HFFc6 (cell line): Measurements from ENCODE around the gene MLLT3. TPM values are rescaled to one million over a fixed set of nuclear protein-coding genes. Genes with fewer than 3 reads are reported as not detected.
A peak's percentile ranks its signal among the peaks of the same experiment; 100 is the strongest.

ENCODE experiments used
- DNase-seq: peaks from one replicate; pipeline ENCODE4 v3.0.0-alpha.2; 2018
- H3K27ac Mint-ChIP-seq: 2 replicates; pipeline ENCODE4 v1.8.0; 2020; ENCODE audit warnings: mild to moderate bottlenecking, mixed read lengths
- H3K27me3 Mint-ChIP-seq: 2 replicates; pipeline ENCODE4 v1.8.0; 2021; ENCODE audit warnings: mild to moderate bottlenecking, moderate library complexity, mixed read lengths; ENCODE audit not compliant: insufficient read depth
- H3K36me3 Mint-ChIP-seq: 2 replicates; pipeline ENCODE4 v1.8.0; 2021; ENCODE audit warnings: low read depth, mixed read lengths
- H3K4me1 Mint-ChIP-seq: 2 replicates; pipeline ENCODE4 v1.8.0; 2020; ENCODE audit warnings: low read depth, mixed read lengths
- H3K4me3 Mint-ChIP-seq: 2 replicates; pipeline ENCODE4 v1.8.0; 2020; ENCODE audit warnings: mild to moderate bottlenecking, moderate library complexity, mixed read lengths
- H3K9me3 Mint-ChIP-seq: 2 replicates; pipeline ENCODE4 v1.8.0; 2020; ENCODE audit warnings: mild to moderate bottlenecking, mixed read lengths
- CTCF ChIP-seq: fragments of 200-600 bp; sonication (generic); IDR thresholded peaks from 2 replicates; pipeline ENCODE4 v1.5.0; 2021; ENCODE audit warnings: antibody characterized with exemption, mild to moderate bottlenecking
- total RNA-seq, 6 experiments: library from RNA; stranded (reverse); fragmentation: NEBNext Ultra II Directional; extraction: Animal tissue kit (Norgen Biotek cat#: 25700); gene quantifications; 2 replicates in 1 of 6; 3 replicates in 5 of 6; pipeline ENCODE4 v1.2.3, GENCODE V29; 2021

Gene MLLT3
- total RNA-seq, 6 experiments from 2014 or later = 23.1 to 27.5 (median 24.7) TPM

GRCh38 chr9:20642045-20642444 lies 19.7 kb upstream of the MLLT3 start:
- Mint-ChIP-seq H3K36me3 (no peaks in the 10 kb centered on the region), H3K27me3 (peaks cover 4% of the 10 kb centered on the region), H3K9me3 (no peaks in the 10 kb centered on the region), H3K4me3 (no peak overlapping the region), H3K4me1 (peaks cover 13% of the 10 kb centered on the region), H3K27ac (no peak overlapping the region)
- no peak for DNase-seq
- TF ChIP-seq CTCF = no peak

DNA sequence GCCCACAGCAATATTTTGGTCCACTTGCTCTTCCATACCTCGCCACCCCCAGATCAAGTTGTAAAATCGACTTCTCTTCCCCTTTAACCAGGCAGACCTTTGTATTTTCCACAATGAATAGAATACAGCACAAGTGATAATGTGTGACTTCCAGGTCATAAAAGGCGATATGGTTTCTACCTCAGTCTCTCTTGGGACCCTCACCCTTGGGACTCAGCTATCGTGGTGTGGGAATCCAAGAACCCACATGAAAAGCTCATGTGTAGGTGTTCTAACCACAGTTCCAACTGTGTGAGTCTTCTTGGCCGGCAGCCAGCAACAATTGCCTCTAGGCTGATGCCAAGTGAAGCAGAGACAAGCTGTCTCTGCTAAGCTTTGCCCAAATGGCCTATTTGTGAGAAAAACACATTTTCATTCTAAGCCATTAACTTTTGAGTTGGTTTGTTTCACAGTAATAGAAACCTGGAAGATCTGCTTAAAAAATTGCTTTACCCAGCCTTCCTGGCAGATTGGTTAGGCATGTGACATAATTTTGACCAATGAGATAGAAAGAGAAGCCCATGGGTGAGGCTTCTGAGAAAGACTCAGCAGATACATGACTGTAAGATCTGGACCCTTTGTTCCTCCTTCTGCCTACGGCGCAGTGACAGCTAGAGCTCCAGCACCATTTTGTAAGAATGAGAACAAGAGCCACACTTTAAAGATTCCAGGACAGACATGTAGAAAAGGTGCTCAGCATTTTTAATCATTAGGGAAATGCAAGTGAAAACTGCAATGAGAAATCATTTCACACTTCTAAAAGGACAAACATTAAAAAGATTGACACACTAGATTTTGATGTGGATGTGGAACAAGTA lies 18.3 kb upstream of the MLLT3 start:
- no peaks in the 10 kb centered on the region for H3K36me3 Mint-ChIP-seq
- H3K4me3 Mint-ChIP-seq = no peak overlapping the region
- no peak for TF ChIP-seq CTCF
- H3K9me3 Mint-ChIP-seq = no peaks in the 10 kb centered on the region
- H3K27ac Mint-ChIP-seq = no peak overlapping the region
- H3K27me3 Mint-ChIP-seq = peaks cover 4% of the 10 kb centered on the region
- peaks cover 16% of the 10 kb centered on the region for H3K4me1 Mint-ChIP-seq
- DNase-seq = peak; percentile 46

DNA sequence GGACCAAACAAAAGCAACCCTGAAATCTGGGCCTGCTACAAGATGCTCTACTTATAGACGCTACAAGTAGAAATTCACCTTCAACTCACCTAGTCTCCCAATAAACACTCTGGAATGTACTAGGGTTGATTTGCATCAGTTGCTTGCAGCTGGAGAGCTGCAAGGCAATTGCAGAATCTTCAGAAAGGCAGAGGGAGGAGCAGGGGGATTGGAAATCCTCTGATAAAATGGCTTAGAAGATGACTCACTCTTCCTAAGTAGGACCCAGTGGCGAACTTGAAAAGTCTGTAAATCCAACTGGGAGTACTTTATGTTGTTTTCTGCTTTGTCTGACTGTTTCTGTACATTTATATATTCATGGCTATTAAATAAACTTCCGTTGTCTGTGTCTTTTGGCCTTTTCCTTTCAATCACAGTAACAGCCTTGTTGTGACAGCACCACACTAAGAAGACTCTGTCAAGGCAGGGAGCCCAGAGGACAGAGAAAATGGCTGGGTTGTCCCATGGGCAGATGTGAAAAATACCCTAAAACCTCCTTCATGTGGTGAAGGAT lies 14.7 kb upstream of the MLLT3 start:
- H3K4me1 Mint-ChIP-seq = peaks cover 29% of the 10 kb centered on the region
- H3K4me3 Mint-ChIP-seq = no peak overlapping the region
- no peak for TF ChIP-seq CTCF
- H3K36me3 Mint-ChIP-seq = no peaks in the 10 kb centered on the region
- no peak for DNase-seq
- H3K27me3 Mint-ChIP-seq = peaks cover 3% of the 10 kb centered on the region
- no peak overlapping the region for H3K27ac Mint-ChIP-seq
- H3K9me3 Mint-ChIP-seq = no peaks in the 10 kb centered on the region

DNA sequence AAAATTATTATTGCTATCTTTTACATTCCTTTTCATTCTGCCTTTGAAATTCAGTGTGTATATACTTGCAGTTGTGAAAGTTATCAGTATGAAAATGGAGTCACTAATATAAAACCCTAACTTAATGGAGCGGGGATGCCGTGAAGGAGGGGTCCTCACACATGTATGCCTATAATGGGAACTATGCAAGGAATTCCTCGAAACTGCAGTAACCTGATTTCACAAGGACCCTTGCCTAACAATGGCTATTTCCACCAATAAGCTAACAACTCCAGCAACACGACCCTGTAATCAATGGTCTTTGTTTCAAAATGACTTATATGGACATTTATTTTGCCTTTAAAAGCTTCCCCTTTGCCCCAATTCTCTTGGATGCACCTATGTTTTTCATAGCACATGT lies 12.6 kb upstream of the MLLT3 start:
- no peaks in the 10 kb centered on the region for H3K36me3 Mint-ChIP-seq
- DNase-seq = no peak
- no peaks in the 10 kb centered on the region for H3K9me3 Mint-ChIP-seq
- H3K4me1 Mint-ChIP-seq = peaks cover 32% of the 10 kb centered on the region
- H3K27me3 Mint-ChIP-seq = no peaks in the 10 kb centered on the region
- no peak for TF ChIP-seq CTCF
- no peak overlapping the region for H3K4me3 Mint-ChIP-seq
- no peak overlapping the region for H3K27ac Mint-ChIP-seq

- DNase-seq = no peak
- no peak for TF ChIP-seq CTCF
- Mint-ChIP-seq H3K36me3 (no peaks in the 10 kb centered on the region), H3K9me3 (no peaks in the 10 kb centered on the region), H3K27me3 (no peaks in the 10 kb centered on the region), H3K27ac (no peak overlapping the region), H3K4me3 (no peak overlapping the region), H3K4me1 (peaks cover 32% of the 10 kb centered on the region)
Measured at GRCh38 chr9:20632705-20633104, 10.4 kb upstream of the MLLT3 start.
